HCT116 (cell line): ENCODE measurements around the gene ZEB2. TPM values are rescaled to one million over a fixed set of nuclear protein-coding genes. Genes with fewer than 3 reads are reported as not detected.

Experiments used
- ATAC-seq: fragments of 200-7000 bp; cut with Tn5 transposase; 2 replicates; pipeline ENCODE4 v1.9.1; 2020; ENCODE audit warnings: mild to moderate bottlenecking, moderate library complexity
- BruUV-seq: library from RNA; stranded (reverse); fragments of 400-500 nt; replicated peaks from 2 replicates; lab custom pipeline; 2021; lab: Mats Ljungman, UMichigan
- CTCF ChIA-PET: fragments of 300-600 bp; sonication (Branson Sonifier 250); formaldehyde crosslinking; loops from one replicate; lab custom pipeline; 2021; ENCODE audit warnings: antibody characterized with exemption; lab: Charles Lee
- POLR2A ChIA-PET: fragments of 300-600, 350-600 bp; sonication (Branson Sonifier 250); formaldehyde crosslinking; loops from one replicate; lab custom pipeline; 2021; ENCODE audit warnings: antibody characterized with exemption; lab: Charles Lee
- RAD21 ChIA-PET, 2 experiments: fragments of 300-600 bp; sonication (Branson Sonifier 250); formaldehyde crosslinking; loops; one replicate each; lab custom pipeline; 2023; ENCODE audit warnings: low total read pairs in 2 of 2; ENCODE audit not compliant: uncharacterized antibody in 2 of 2, unreplicated experiment in 2 of 2, low non-redundant PET in 1 of 2; lab: Charles Lee
- DNase-seq: peaks from one replicate; pipeline ENCODE4 v3.0.0-alpha.2; 2010; ENCODE audit warnings: low read depth, low spot score
- H2AFZ ChIP-seq: fragments of 200-600 bp; shearing (Covaris generic), sonication (generic); 2 replicates; pipeline ENCODE4 v1.6.1; 2017; ENCODE audit warnings: low read depth, mixed run types, mixed read lengths, antibody characterized with exemption, low read length; ENCODE audit not compliant: poor library complexity, severe bottlenecking
- H3K27ac ChIP-seq: 2 replicates; pipeline ENCODE4 v1.5.1; 2012; ENCODE audit warnings: low read depth, low read length
- H3K27me3 ChIP-seq: fragments of 200-600 bp; sonication (generic); 2 replicates; pipeline ENCODE4 v1.6.1; 2016; ENCODE audit warnings: mixed run types, low read length, mixed read lengths; ENCODE audit not compliant: insufficient read depth
- H3K36me3 ChIP-seq, 2 experiments: fragments of 200-500 bp in 1 of 2; fragments of 200-600 bp in 1 of 2; sonication (Bioruptor generic) in 1 of 2; sonication (generic) in 1 of 2; 2 replicates each; pipeline versions ENCODE4 v1.5.1 to v1.6.1; 2014 to 2016; ENCODE audit warnings: low read length in 2 of 2, inconsistent platforms in 1 of 2, mixed read lengths in 1 of 2, mixed run types in 1 of 2; ENCODE audit not compliant: insufficient read depth in 2 of 2, control insufficient read depth in 1 of 2
- H3K4me1 ChIP-seq, 2 experiments: fragments of 200-600 bp in 1 of 2; sonication (generic) in 1 of 2; 2 replicates each; pipeline versions ENCODE4 v1.5.1 to v1.6.1; 2012 to 2017; ENCODE audit warnings: low read length in 2 of 2, inconsistent platforms in 1 of 2, mild to moderate bottlenecking in 1 of 2, mixed read lengths in 1 of 2, mixed run types in 1 of 2, moderate library complexity in 1 of 2; ENCODE audit not compliant: insufficient read depth in 2 of 2, control insufficient read depth in 1 of 2
- H3K4me2 ChIP-seq: fragments of 200-600 bp; sonication (generic); 2 replicates; pipeline ENCODE4 v1.6.1; 2017; ENCODE audit warnings: mixed run types, low read length, mixed read lengths
- H3K4me3 ChIP-seq, 2 experiments: fragments of 200-600 bp in 1 of 2; sonication (generic) in 1 of 2; replicated peaks in 1 of 2; 2 replicates each; pipeline ENCODE4 v1.5.1; 2011 to 2016; ENCODE audit warnings: low read length in 2 of 2, control low read depth in 1 of 2, low read depth in 1 of 2, mild to moderate bottlenecking in 1 of 2, mixed read lengths in 1 of 2, mixed run types in 1 of 2
- H3K79me2 ChIP-seq: fragments of 200-600 bp; sonication (generic); 2 replicates; pipeline ENCODE4 v1.6.1; 2017; ENCODE audit warnings: mild to moderate bottlenecking, mixed run types, low read length, moderate library complexity, mixed read lengths; ENCODE audit not compliant: insufficient read depth
- H3K9ac ChIP-seq: fragments of 200-600 bp; sonication (generic); 2 replicates; pipeline ENCODE4 v1.6.1; 2016; ENCODE audit warnings: low read length, mixed read lengths
- H3K9me2 ChIP-seq: fragments of 200-600 bp; sonication (generic), shearing (Covaris generic); 2 replicates; pipeline ENCODE4 v1.6.1; 2017; ENCODE audit warnings: mixed run types, mild to moderate bottlenecking, moderate library complexity; ENCODE audit not compliant: insufficient read depth
- H3K9me3 ChIP-seq, 2 experiments: fragments of 200-500 bp in 1 of 2; fragments of 200-600 bp in 1 of 2; sonication (Bioruptor generic) in 1 of 2; sonication (generic) in 1 of 2; 2 replicates each; pipeline ENCODE4 v1.6.1; 2014 to 2017; ENCODE audit warnings: low read length in 2 of 2, mixed read lengths in 2 of 2, inconsistent platforms in 1 of 2, low read depth in 1 of 2, mild to moderate bottlenecking in 1 of 2, mixed run types in 1 of 2, moderate library complexity in 1 of 2; ENCODE audit not compliant: control insufficient read depth in 1 of 2, insufficient read depth in 1 of 2
- H4K20me1 ChIP-seq: fragments of 200-600 bp; sonication (generic), shearing (Covaris generic); 2 replicates; pipeline ENCODE4 v1.6.1; 2017; ENCODE audit warnings: mixed run types, mild to moderate bottlenecking, moderate library complexity; ENCODE audit not compliant: insufficient read depth
- EZH2 ChIP-seq: fragments of 200-600 bp; sonication (generic); IDR thresholded peaks from 2 replicates; pipeline ENCODE4 v1.6.1; 2017; ENCODE audit warnings: antibody characterized with exemption, mixed run types
- EZH2phosphoT487 ChIP-seq: fragments of 200-600 bp; IDR thresholded peaks from 2 replicates; pipeline ENCODE4 v1.6.1; 2018; ENCODE audit warnings: antibody characterized with exemption, borderline replicate concordance
- FOSL1 ChIP-seq: IDR thresholded peaks from 2 replicates; pipeline ENCODE4 v1.6.1; 2012; ENCODE audit warnings: low read depth
- REST ChIP-seq: IDR thresholded peaks from 2 replicates; pipeline ENCODE4 v1.6.1; 2012; ENCODE audit warnings: low read depth
- YY1 ChIP-seq: IDR thresholded peaks from 2 replicates; pipeline ENCODE4 v1.6.1; 2011; ENCODE audit warnings: low read length, low read depth, moderate library complexity, mild to moderate bottlenecking; ENCODE audit not compliant: insufficient replicate concordance; ENCODE audit errors: extremely low read depth
- ZBTB33 ChIP-seq: IDR thresholded peaks from 2 replicates; pipeline ENCODE4 v1.6.1; 2011; ENCODE audit warnings: mild to moderate bottlenecking, low read length, moderate library complexity; ENCODE audit not compliant: insufficient replicate concordance; ENCODE audit errors: extremely low read depth
- intact Hi-C: fragments of 100-400 bp; cut with micrococcal nuclease; formaldehyde crosslinking; loops from 2 replicates; pipeline ENCODE4 v1.10.0; 2022
- total RNA-seq: library from RNA; stranded (reverse); gene quantifications from one replicate; pipeline ENCODE4 v1.2.1, GENCODE V29; 2021; ENCODE audit not compliant: unreplicated experiment

The ZEB2 gene
- total RNA-seq, 1 experiment from 2014 or later = 0.81 TPM

GRCh38 chr2:144366825-144367429 is 153.0 kb downstream of the ZEB2 start:
- Histone ChIP-seq H2AFZ (no peak overlapping the region), H3K4me3 (no peak overlapping the region), H3K27me3 (no peaks in the 10 kb centered on the region), H3K36me3 (no peaks in the 10 kb centered on the region), H4K20me1 (no peaks in the 10 kb centered on the region), H3K4me2 (no peak overlapping the region), H3K9ac (no peak overlapping the region), H3K27ac (no peak overlapping the region), H3K4me1 (no peaks in the 10 kb centered on the region), H3K9me3 (no peaks in the 10 kb centered on the region), H3K9me2 (no peaks in the 10 kb centered on the region), H3K79me2 (no peaks in the 10 kb centered on the region)
- ChIA-PET RAD21 (no interaction called here), POLR2A (no interaction called here), CTCF (no interaction called here)
- BruUV-seq = no TSS peak
- DNase-seq (no peak), ATAC-seq (no peak)
- TF ChIP-seq FOSL1 = no peak
- no peak for TF ChIP-seq REST
- no peak for TF ChIP-seq EZH2
- no peak for TF ChIP-seq EZH2phosphoT487
- TF ChIP-seq ZBTB33 = no peak
- TF ChIP-seq YY1 = no peak
- intact Hi-C loops = no loop called here
